ENCODE data around the gene KRTAP10-3.
A peak's percentile ranks its signal among the peaks of the same experiment; 100 is the strongest.

Gene KRTAP10-3

GRCh38 chr21:44517175-44517899, 41.3 kb downstream of the KRTAP10-3 start:
- DNase-seq (ENCODE audit: low spot score), result peak; percentile 26
- CTCF ChIA-PET, result no interaction called here
- no peak overlapping the region for H3K27ac ChIP-seq
- TF ChIP-seq CTCF (conservative IDR thresholded peaks at IDR 0.05; ENCODE audit: low read depth), result no peak
- POLR2A ChIA-PET (ENCODE audit: low non-redundant PET), result no interaction called here

GRCh38 chr21:44516828-44517174, 41.8 kb downstream of the KRTAP10-3 start:
- ChIA-PET POLR2A (ENCODE audit: low non-redundant PET) (no interaction called here), CTCF (interaction anchor here (0.6 kb wide), 1 partner anchor 41 kb away, joined by 3 read pairs; no protein-coding TSS in a partner anchor)
- H3K27ac ChIP-seq, result no peak overlapping the region
- no peak for TF ChIP-seq CTCF (conservative IDR thresholded peaks at IDR 0.05; ENCODE audit: low read depth)
- no peak for DNase-seq (ENCODE audit: low spot score)

GRCh38 chr21:44516342-44516741, 42.3 kb downstream of the KRTAP10-3 start:
- H3K27ac ChIP-seq, result no peak overlapping the region
- no peak for DNase-seq (ENCODE audit: low spot score)
- CTCF ChIA-PET, result interaction anchor here (0.6 kb wide), 1 partner anchor 41 kb away, joined by 3 read pairs; no protein-coding TSS in a partner anchor
- POLR2A ChIA-PET (ENCODE audit: low non-redundant PET), result no interaction called here
- TF ChIP-seq CTCF (conservative IDR thresholded peaks at IDR 0.05; ENCODE audit: low read depth), result no peak

DNA sequence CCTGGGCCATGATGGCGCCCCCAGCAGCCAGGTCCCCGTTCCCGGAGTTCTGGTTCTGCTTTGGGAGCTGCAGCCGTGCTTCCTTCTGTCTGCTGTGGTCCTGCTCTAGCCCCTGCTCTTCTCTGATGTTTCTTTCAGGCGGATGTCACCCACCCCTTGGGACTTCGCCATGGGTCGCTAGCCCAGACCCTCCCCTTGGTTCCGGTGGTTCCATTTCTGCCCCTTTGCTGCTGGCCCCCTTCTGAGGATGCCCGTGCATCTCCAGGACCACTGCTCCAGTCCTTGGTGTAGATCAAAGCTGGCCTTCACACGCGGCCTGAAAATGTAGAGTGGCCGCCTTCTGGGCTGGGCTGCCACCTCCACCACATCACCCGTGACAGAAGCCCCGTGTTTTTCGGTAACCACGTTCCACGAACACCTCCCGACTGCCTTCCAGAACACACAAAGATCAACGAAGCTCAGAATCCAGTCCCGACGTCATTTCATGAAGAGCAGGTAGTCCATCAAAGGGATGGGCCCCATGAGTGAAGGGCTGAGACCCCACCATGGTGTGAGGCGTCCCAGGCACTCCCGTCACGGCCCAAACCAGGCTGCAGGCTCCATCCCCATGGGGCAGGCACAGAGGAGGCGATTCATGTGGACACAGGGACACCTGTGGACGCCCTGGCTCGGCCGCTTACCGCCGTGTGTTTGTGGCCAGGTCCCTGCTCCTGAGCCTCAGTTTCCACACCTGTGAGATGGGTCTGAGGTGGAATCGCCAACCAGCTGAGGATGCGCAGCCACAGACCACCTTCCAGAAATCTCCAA, 43.0 kb downstream of the KRTAP10-3 start:
- POLR2A ChIA-PET (ENCODE audit: low non-redundant PET), result no interaction called here
- no peak for DNase-seq (ENCODE audit: low spot score)
- CTCF ChIA-PET, result no interaction called here
- no peak overlapping the region for H3K27ac ChIP-seq
- TF ChIP-seq CTCF (conservative IDR thresholded peaks at IDR 0.05; ENCODE audit: low read depth), result no peak

GRCh38 chr21:44514746-44515358, 43.7 kb downstream of the KRTAP10-3 start:
- ChIA-PET POLR2A (ENCODE audit: low non-redundant PET) (no interaction called here), CTCF (interaction anchor here (0.7 kb wide), 1 partner anchor 35 kb away, joined by 3 read pairs; no protein-coding TSS in a partner anchor)
- DNase-seq (ENCODE audit: low spot score), result no peak
- no peak for TF ChIP-seq CTCF (conservative IDR thresholded peaks at IDR 0.05; ENCODE audit: low read depth)
- no peak overlapping the region for H3K27ac ChIP-seq

DNA sequence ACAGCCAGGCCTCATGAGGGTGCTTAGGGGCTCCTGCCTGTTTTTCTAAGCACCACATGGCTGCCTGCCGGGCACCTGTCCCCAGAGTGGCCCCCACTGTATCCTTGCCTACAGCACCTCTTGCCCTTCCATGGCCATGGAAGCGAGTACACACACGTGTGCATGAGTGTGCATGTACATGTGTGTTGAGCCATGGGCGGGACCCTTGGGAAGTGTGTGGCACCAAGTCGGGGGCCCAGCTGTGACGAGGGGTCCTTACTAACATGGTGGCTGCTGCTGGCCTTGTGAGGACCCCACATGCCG, 44.4 kb downstream of the KRTAP10-3 start:
- H3K27ac ChIP-seq, result no peak overlapping the region
- POLR2A ChIA-PET (ENCODE audit: low non-redundant PET), result no interaction called here

More for the DNA sequence above, 44.4 kb downstream of the KRTAP10-3 start:
- DNase-seq (ENCODE audit: low spot score), result no peak
- CTCF ChIA-PET, result interaction anchor here (0.7 kb wide), 1 partner anchor 35 kb away, joined by 3 read pairs; no protein-coding TSS in a partner anchor
- TF ChIP-seq CTCF (conservative IDR thresholded peaks at IDR 0.05; ENCODE audit: low read depth), result no peak

All from RWPE1 (cell line).